Esophagus squamous epithelium (tissue), 4 donors: Measurements from ENCODE around the gene POU3F2.

ENCODE experiments used
- POLR2A ChIP-seq, 4 donors: fragments of 450-650 bp; IDR thresholded peaks; one replicate each; pipeline ENCODE4 v1.6.1; 2017; ENCODE audit warnings: antibody characterized with exemption in 4 of 4, mild to moderate bottlenecking in 4 of 4, moderate library complexity in 3 of 4
- TF ChIP-seq, protein P1 (sequence below), 6 experiments: fragments of 450-650 bp in 4 of 6; fragments of 200-600 bp in 2 of 6; sonication (generic) in 2 of 6; IDR thresholded peaks; one replicate each; pipeline ENCODE4 v1.5.1; 2016 to 2019; ENCODE audit warnings: antibody characterized with exemption in 6 of 6, mild to moderate bottlenecking in 4 of 6, moderate library complexity in 4 of 6

GRCh38 chr6:98836025-98836961, 1.9 kb downstream of the POU3F2 start:
- TF ChIP-seq, protein P1, sequence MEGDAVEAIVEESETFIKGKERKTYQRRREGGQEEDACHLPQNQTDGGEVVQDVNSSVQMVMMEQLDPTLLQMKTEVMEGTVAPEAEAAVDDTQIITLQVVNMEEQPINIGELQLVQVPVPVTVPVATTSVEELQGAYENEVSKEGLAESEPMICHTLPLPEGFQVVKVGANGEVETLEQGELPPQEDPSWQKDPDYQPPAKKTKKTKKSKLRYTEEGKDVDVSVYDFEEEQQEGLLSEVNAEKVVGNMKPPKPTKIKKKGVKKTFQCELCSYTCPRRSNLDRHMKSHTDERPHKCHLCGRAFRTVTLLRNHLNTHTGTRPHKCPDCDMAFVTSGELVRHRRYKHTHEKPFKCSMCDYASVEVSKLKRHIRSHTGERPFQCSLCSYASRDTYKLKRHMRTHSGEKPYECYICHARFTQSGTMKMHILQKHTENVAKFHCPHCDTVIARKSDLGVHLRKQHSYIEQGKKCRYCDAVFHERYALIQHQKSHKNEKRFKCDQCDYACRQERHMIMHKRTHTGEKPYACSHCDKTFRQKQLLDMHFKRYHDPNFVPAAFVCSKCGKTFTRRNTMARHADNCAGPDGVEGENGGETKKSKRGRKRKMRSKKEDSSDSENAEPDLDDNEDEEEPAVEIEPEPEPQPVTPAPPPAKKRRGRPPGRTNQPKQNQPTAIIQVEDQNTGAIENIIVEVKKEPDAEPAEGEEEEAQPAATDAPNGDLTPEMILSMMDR (IDR thresholded peaks at IDR 0.05): no peak
- TF ChIP-seq POLR2A (IDR thresholded peaks at IDR 0.05): no peak
